DND-41 (cell line): ENCODE measurements around the gene PRR30.

Experiments used
- ATAC-seq: fragments of 200-7000 bp; cut with Tn5 transposase; 3 replicates; pipeline ENCODE4 v1.9.1; 2021; ENCODE audit warnings: low read depth; ENCODE audit not compliant: insufficient read depth
- DNase-seq: peaks from one replicate; pipeline ENCODE4 v3.0.0-alpha.2; 2020
- H2AFZ ChIP-seq: 2 replicates; pipeline ENCODE4 v1.6.0; 2012; ENCODE audit warnings: low read depth, low read length
- H3K27ac ChIP-seq: 2 replicates; pipeline ENCODE4 v1.5.1; 2012; ENCODE audit warnings: low read length, inconsistent platforms
- H3K27me3 ChIP-seq: fragments of 200-600 bp; sonication (generic); 2 replicates; pipeline ENCODE4 v1.6.0; 2012; ENCODE audit warnings: low read length, mild to moderate bottlenecking, inconsistent platforms; ENCODE audit not compliant: insufficient read depth, poor library complexity
- H3K36me3 ChIP-seq: 2 replicates; pipeline ENCODE4 v1.5.1; 2012; ENCODE audit warnings: low read length, inconsistent platforms; ENCODE audit not compliant: insufficient read depth
- H3K4me1 ChIP-seq: 2 replicates; pipeline ENCODE4 v1.5.1; 2012; ENCODE audit warnings: mild to moderate bottlenecking, low read length; ENCODE audit not compliant: insufficient read depth
- H3K4me2 ChIP-seq: 2 replicates; pipeline ENCODE4 v1.6.0; 2012; ENCODE audit warnings: mild to moderate bottlenecking, moderate library complexity, low read length, inconsistent platforms; ENCODE audit not compliant: insufficient read depth
- H3K4me3 ChIP-seq, 2 experiments: fragments of 200-600 bp in 1 of 2; shearing (Covaris generic) in 1 of 2; 2 replicates each; pipeline ENCODE4 v1.5.1; 2012 to 2016; ENCODE audit warnings: inconsistent platforms in 2 of 2, low read length in 2 of 2, mild to moderate bottlenecking in 2 of 2, low read depth in 1 of 2, moderate library complexity in 1 of 2
- H3K79me2 ChIP-seq: 2 replicates; pipeline ENCODE4 v1.6.0; 2012; ENCODE audit warnings: low read length, inconsistent platforms; ENCODE audit not compliant: insufficient read depth
- H3K9ac ChIP-seq: 2 replicates; pipeline ENCODE4 v1.6.0; 2012; ENCODE audit warnings: low read depth, mild to moderate bottlenecking, inconsistent platforms, low read length, moderate library complexity
- H3K9me3 ChIP-seq: 2 replicates; pipeline ENCODE4 v1.5.1; 2012; ENCODE audit warnings: low read length, moderate library complexity, mild to moderate bottlenecking, inconsistent platforms; ENCODE audit not compliant: insufficient read depth, severe bottlenecking
- H4K20me1 ChIP-seq: 2 replicates; pipeline ENCODE4 v1.6.0; 2012; ENCODE audit warnings: low read length; ENCODE audit not compliant: insufficient read depth
- CTCF ChIP-seq: IDR thresholded peaks from 2 replicates; pipeline ENCODE4 v1.5.1; 2012; ENCODE audit warnings: borderline replicate concordance, low read length, moderate library complexity, mild to moderate bottlenecking; ENCODE audit not compliant: poor library complexity, severe bottlenecking; ENCODE audit errors: extremely low read depth
- EZH2 ChIP-seq: IDR thresholded peaks from 3 replicates; pipeline ENCODE4 v1.6.1; 2012; ENCODE audit warnings: borderline replicate concordance, low read depth, mild to moderate bottlenecking, moderate library complexity, low read length, inconsistent platforms; ENCODE audit not compliant: severe bottlenecking

The PRR30 gene

GRCh38 chr2:27139310-27139709, at the start of gene PRR30:
Gene PRR30, minus strand, starts transcription at chr2:27139410. Its CDS starts 1,081 bp downstream, at chr2:27138329.
- H3K4me2 ChIP-seq: no peak within 1 kb of the TSS
- H3K27ac ChIP-seq: no peak within 1 kb of the TSS
- no peak for DNase-seq
- no peaks in the 10 kb centered on the region for H4K20me1 ChIP-seq
- H3K79me2 ChIP-seq: peaks cover under 1% of the 10 kb centered on the region
- H2AFZ ChIP-seq: peak within 1 kb of the TSS; percentile 10; the same call in 1 of the 2 replicates
- no peak for ATAC-seq
- no peaks in the 10 kb centered on the region for H3K36me3 ChIP-seq
- H3K27me3 ChIP-seq: peaks cover 6% of the 10 kb centered on the region
- TF ChIP-seq CTCF (no peak), EZH2 (no peak)
- peaks cover 8% of the 10 kb centered on the region for H3K4me1 ChIP-seq
- no peak within 1 kb of the TSS for H3K4me3 ChIP-seq
- no peak within 1 kb of the TSS for H3K9ac ChIP-seq
- H3K9me3 ChIP-seq: no peaks in the 10 kb centered on the region

- H3K4me3 ChIP-seq: no peak overlapping the region
- DNase-seq: no peak
- no peak overlapping the region for H3K4me2 ChIP-seq
- no peak overlapping the region for H3K9ac ChIP-seq
- no peaks in the 10 kb centered on the region for H3K36me3 ChIP-seq
- no peaks in the 10 kb centered on the region for H3K4me1 ChIP-seq
- TF ChIP-seq CTCF (no peak), EZH2 (no peak)
- ATAC-seq: peak; percentile 21; the same call in 1 of the 3 replicates
- peaks cover 8% of the 10 kb centered on the region for H3K27me3 ChIP-seq
- H3K27ac ChIP-seq: no peak overlapping the region
- no peak overlapping the region for H2AFZ ChIP-seq
- no peaks in the 10 kb centered on the region for H4K20me1 ChIP-seq
- H3K79me2 ChIP-seq: no peaks in the 10 kb centered on the region
- no peaks in the 10 kb centered on the region for H3K9me3 ChIP-seq
These were observed 47.6 kb upstream of the PRR30 start for GRCh38 chr2:27186613-27187345.

- no peak for TF ChIP-seq EZH2
- TF ChIP-seq CTCF: no peak
- H3K9ac ChIP-seq: no peak overlapping the region
- no peak overlapping the region for H3K4me3 ChIP-seq
- no peaks in the 10 kb centered on the region for H3K9me3 ChIP-seq
- H3K79me2 ChIP-seq: no peaks in the 10 kb centered on the region
- no peak for DNase-seq
- H3K4me1 ChIP-seq: no peaks in the 10 kb centered on the region
- no peak overlapping the region for H3K27ac ChIP-seq
- no peak overlapping the region for H2AFZ ChIP-seq
- H3K36me3 ChIP-seq: no peaks in the 10 kb centered on the region
- H3K4me2 ChIP-seq: no peak overlapping the region
- H3K27me3 ChIP-seq: peaks cover 13% of the 10 kb centered on the region
- H4K20me1 ChIP-seq: no peaks in the 10 kb centered on the region
- ATAC-seq: no peak
These were observed 46.3 kb upstream of the PRR30 start for GRCh38 chr2:27185331-27186026.
